Stimulated activated CD8-positive, alpha-beta memory T cell treated with anti-CD3 and anti-CD28 coated beads, Interleukin-7, amount 100 ng/mL, for 48 hours (primary cell): ENCODE results near the gene CACNB2.

Experiments used
- DNase-seq, 2 donors: peaks; one replicate each; pipeline ENCODE4 v3.0.0-alpha.2; 2020; ENCODE audit warnings: low read depth in 1 of 2; ENCODE audit errors: extremely low read depth in 1 of 2

CACNB2 gene

DNA sequence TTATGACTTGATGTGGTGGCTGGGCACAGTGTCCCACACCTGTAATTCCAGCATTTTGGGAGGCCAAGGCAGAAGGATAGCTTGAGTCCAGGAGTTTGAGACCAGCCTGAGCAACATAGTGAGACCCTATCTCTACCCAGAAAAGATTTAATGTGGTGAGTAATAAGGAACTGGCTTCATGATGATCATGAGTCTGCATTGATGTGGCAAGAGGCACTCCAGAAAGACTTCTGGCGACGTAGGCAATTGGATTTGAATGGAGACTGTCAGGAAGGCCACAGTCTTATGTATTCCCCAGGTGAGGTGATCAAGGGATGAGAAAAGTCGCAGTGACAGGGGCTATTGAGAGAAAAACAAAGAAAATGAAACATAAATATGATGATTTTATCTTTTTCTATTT, 138.0 kb downstream of the CACNB2 start:
- DNase-seq, result no peak

DNA sequence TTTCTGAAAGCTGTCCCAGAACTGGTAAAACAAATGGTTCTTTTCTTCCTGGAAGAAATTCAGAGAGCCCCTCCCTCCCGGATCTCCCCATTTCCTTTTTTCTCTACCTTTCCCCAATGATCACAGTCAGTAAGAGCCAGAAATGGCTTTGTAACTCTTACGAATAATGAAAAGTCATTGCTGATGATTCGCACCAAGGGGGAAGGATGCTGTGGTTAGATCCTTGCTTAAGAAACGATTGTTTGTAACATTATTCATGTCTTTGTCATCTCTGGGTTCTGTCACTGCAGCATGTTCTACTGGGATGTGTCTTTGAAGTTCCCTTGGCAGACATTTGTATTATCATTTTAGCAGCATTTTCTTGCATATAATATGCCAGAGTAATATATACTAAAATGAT, 138.9 kb downstream of the CACNB2 start:
- no peak for DNase-seq

DNA sequence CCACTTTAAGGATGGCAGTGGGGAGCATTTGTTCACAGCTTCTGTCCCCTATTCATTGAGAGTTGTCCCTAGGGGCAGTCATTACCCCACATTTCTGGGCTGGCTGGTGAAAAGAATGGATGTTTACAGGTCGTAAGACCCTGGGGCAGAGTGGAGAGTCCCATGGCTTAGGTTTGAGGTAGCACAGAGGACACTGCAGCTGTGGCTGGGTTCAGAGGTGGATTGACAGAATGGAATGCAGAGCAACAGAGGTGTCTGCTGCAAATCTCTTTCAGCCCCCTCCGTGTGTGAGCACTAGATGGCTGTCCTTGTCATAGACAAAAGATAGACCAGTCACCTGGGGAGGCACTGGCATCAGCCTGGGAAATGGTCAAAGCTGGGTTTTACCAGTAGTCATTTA, 141.9 kb downstream of the CACNB2 start:
- DNase-seq, result no peak

DNA sequence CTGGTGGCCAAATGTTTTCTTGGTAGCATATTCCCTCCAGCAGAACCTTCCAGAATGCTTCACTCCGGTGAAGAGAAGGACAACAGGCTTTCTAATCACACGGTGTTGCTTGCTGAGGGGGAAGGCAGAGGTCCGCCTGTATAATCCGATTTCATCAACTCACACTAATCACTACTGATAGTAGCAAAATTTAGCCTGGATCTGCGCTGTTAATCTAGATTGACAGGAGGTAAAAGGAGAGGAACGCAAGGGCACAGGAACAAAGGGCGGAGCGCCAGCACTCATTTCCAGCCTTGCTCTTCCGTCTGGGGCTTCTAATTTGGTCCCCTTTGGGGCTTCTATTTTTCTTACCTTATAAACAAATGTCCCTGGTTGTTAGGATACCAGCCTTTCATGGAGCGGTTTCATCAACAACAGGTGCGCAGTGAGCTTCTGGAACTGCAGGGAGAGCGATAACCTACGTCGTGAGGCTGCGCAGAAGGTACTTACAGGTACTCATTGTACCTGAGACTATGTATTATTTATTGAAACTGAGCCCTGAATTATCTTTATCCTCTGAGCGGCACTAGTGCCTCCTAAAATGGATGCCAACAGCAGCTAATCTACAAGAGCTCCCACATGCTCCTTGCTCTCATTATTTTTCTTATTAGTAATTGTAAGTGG, 150.6 kb downstream of the CACNB2 start:
- DNase-seq, result no peak

DNA sequence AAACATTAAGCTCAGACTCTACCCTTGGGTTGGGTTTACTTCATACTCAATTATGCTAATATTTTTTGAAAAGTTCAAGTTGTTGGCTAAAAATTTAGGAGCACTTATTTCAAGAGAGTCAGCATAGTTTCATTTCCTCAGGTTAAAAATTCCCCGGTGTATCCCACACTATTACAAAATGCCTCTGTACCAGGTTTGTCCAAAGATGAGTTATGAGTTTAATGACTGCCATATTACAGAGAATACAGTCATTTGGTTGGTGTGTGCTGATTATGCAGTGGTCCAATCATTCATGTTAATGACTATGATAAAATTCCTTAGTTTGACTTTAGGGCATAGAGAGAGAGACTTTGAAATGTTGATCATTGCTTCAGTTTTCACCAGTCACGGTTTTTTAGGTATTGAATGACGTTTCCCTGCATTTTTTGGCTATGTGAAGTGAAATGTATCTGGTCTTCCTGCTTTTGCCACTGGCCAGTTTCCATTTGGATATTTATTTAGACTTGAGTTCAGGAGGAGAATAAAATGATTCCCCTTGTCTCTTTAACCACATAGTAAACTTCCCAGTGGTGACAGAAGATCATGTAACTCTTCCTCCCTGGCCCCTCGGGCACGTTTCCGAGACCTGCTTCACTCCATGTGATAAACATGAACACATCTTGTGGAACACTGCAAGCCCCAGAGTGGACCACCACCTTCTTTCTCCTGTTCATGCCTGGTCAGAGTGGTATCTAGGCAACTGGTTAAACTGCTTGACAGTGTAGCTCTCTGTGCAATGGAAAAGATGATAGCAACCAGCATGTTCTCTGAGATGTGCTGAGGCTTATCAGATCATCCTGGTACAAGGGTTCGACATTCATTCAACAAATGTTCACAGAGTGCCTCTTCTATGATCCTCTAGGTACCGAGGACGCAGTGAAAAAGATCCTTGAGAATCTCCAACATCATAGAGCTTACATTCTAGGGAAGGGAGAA, 153.6 kb downstream of the CACNB2 start:
- no peak for DNase-seq

DNA sequence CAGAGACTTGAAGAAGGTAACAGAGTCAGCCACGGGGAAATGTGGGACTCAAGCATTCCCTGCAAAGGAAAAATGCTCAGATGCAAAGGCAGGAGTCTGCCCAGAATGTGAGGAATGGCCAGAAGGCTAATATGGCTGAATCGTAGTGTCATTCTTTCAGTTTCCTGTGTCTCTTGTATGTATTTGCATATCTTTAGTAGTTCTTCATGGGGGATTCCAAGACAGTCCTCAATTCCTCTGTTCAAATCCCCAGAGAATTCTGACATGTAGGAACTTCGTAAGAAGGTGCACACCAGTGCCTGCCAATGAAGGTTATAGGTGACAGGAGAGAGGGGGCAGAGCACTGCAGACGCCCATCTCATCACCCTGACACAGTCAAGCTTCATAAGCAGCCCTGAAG, 154.4 kb downstream of the CACNB2 start:
- no peak for DNase-seq

DNA sequence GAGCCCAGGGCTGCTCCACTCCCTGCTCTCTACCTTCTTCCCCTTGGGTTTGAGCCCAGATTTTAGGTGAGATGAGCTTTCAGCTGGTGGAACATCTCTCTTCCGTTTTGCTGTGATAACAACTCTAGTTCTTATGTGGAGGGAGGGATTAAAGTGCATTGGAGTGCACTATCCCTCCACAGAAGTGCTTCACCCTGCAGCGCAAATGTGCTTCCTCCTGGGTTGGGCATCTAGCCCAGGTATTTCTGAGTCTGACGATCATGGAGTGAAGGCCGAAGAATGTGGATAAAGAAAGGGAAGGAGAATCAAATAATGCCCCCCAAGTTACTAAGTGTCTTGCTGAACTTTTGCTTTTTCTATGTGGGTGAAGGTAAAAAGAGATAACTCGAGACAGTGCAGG, 157.4 kb downstream of the CACNB2 start:
- no peak for DNase-seq

DNA sequence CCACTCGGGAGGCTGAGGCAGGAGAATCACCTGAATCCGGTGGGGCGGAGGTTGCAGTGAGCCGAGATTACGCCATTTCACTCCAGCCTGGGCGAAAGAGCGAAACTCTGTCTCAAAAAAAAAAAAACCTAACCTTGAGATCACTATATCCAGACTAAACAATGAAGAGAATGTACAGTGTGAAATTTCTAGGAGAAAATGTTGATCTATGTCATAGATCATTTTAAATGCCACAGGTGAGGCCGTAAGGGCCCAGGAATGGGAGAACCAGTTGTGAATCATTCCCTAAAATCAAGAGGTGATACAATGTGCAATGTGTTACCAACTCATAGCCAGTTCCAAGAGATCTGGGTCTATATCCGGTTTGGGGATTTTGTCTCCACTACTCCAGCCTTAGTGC, 158.0 kb downstream of the CACNB2 start:
- DNase-seq, result no peak

DNA sequence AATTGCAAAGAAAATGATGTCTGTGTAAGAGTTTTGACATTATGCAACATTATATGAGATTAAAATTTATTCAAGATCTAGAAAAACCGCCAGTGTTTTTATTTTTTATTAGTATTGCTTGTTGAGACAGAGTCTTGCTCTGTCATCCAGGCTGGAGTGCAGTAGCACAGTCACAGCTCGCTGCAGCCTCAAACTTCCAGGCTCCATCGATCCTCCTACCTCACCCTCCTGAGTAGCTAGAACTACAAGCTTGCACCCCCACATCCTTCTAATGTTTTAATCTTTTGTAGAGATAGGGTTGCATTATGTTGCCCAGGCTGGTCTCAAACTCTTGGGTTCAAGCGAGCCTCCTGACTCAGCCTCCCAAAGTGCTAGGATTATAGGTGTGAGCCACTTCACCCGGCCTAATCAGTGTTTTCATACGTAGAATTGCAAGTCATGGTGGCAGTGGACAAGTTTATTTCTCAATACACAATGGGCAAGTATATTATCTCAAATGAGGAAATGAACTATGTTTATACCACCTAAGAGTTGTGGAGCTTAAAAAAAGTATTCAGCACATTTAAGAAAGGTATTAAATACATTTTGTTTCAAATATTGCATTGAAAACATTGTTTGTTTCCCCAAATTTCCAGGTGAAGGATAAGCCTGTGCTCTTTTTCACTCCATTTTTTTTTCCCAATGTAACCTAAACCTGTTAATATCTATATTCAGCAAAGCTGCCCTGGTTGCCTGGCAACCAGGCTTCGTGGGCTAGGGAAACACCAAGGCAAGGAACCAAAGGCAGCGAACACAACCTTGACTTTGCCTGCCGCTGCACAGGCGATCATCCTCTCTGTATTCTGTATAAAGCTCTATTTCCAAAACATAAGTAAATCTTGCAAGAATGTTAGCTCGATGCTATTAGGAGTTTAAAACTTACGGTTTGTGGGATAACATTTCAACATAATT, 163.9 kb downstream of the CACNB2 start:
- DNase-seq, result no peak

DNA sequence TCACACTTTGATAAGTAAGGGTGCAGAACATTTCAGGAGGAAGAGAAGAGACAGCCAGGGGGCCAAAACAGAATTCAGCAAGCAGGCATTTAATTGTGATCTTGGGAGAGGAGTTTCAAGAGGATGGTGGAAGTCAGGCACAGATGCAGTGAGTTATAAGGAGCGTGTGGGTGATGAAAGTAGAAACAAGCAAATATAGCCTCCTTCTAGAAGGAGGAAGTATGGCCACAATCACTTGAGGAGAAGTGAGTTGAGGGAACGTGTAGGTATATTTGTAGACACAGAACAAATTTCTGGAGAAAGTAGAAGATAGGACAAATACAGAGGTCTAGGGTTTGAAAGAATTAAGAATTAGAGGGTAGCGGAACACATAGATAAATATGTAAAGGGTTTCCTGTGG, 165.8 kb downstream of the CACNB2 start:
- no peak for DNase-seq

DNA sequence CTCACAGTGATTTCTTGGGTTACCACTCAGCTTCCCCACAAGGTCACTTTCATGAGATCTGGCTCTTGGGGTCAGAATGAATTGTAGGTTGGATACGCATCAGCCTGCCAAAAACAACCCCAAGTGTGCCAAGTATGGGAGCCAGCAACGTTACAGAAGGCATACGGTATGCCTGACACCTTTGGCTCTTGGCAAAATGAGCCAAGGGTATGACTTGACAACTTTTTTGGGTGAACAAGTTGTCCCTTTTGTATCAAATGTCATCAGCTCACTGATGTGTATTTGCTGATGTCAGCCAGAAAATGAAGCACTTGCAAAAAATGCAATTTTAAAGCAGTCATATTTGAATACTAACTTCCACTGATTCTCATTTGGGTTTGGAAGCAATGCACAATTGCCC, 168.4 kb downstream of the CACNB2 start:
- no peak for DNase-seq

DNA sequence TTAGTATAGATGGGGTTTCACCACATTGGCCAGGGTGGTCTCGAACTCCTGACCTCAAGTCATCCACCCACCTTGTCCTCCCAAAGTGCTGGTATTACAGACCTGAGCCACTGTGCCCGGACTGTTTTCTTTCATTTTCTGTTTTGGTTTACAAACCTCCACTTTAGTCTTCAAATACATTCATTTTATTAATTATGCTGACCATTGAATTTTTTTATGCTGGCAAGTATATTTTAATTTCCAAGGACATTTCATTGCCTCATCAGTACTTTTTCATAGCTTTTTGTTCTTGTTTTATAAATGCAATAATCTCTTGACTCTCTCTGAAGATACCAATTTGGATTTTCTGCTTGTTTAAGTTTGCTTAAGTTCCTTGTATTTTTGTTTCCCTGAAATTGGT, 170.5 kb downstream of the CACNB2 start:
- DNase-seq, result no peak

DNA sequence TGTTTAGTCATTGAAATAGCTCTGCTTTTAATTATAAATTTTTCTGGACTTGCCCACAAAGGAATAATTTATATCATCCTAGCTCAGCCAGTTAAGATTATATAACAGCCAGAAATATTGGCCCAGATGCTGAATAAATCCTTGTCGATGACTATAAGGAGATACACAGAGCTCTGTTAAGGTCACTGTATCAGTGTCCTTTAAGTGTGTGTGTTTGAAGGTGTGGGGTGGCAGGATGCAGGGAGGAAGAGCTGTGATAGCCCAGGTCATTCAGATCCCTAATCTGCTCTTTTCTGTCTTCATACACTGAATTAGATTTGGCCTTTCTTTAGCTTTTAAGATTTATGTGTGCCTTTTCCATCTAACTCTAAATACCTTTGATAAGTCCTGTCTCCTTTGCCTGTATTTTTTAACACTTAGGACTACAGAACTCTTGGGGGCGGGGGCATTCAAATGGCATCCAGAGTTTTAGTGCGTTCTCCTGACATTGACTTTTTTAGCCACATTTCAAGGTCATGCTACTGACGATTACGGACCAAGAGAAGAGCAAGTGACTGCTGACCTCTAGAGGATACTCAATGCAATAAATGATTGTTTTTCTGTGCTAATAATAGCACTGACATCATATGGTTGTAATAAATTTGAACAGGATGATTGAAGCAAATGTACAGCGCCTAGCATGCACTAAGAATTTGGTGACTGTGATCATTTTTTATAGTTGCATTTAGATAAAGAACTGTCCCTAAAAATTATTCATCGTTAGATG, 172.3 kb downstream of the CACNB2 start:
- no peak for DNase-seq

DNA sequence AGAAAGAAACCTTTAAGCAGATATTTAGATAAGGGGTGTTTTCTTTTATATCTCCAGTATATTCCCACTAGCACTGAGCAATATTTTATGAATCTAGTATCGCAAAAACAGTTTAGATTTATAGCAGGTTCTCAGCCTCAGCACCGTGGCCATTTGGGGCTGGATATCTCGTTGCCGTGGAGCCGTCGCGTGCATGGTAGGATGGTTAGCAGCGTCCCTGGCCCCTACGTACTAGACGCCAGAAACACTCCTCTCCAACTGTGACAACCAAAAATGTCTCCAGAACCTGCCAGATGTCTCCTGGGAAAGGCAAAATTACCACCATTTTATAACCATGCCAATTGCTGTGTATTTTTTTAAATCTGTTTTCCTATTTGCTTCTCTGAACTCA, 172.9 kb downstream of the CACNB2 start:
- DNase-seq, result no peak

DNA sequence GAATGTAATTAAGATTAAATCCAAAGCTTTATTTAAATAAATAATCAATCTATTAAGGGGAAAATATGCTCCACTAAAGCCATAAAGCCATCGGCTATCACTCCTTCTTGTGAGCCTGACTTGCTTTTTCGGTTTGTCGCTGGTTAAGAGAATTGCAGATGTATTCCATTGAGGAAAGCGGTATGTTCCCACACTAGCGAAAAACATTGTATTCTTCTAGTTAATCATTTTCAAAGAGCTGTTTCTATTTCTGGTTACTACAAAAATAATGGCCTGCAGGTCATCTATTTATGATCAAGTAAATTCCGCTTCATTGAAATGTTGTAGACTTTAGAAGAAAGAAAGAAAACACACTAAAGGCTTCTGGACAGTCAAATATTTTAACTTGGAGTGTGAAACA, 173.4 kb downstream of the CACNB2 start:
- no peak for DNase-seq

DNA sequence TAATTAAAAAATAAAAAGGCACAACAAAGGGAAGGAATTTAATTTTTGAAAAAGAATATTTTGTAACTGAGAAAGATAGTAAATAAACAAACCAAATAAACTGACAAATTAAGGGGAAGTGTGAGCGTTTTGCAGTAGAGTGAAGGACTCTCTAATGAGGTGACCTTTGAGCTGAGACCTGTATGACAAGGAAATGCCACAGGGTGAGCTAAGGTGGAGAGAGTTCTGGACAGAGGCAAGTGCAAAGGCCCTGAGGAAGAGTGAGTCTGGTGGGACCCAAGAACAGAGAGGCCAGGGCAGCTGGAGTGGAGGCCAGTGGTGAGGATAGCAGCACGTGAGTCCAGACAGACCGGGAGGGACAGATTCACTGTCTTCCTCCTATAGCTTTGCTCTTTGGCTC, 179.4 kb downstream of the CACNB2 start:
- no peak for DNase-seq

DNA sequence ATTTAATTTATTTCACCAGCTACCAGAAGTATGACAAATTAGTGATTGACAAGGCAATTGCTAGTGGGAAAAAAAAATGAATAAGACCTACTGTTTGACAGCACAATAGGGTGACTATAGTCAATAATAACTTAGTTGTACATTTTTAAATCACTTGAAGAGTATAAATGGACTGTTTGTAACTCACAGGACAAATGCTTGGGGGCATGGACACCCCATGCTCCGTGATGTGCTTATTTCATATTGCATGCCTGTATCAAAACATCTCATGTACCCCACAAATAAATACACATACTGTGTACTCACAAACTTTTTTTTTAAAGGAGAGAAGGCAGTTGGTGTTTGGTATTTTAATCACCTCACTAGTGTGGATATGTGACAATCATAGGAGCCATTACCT, 181.1 kb downstream of the CACNB2 start:
- no peak for DNase-seq

DNA sequence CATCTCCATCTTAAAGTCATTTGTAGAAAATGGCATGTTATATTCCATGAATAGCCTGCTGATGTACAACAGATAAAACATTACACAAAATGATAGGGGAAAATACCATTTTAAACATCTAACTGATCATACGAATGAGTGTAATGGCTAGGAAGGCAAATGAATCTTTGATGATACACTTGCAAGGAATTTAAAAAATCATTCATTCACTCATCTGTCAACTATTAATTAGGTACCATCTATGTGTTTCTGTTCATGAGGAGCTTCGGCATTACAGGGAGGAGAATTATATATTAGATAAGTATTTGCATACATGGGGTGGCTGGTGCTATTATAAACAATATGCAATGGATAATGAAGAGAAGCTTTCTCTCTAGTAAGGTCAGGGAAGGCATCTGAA, 183.7 kb downstream of the CACNB2 start:
- no peak for DNase-seq

DNA sequence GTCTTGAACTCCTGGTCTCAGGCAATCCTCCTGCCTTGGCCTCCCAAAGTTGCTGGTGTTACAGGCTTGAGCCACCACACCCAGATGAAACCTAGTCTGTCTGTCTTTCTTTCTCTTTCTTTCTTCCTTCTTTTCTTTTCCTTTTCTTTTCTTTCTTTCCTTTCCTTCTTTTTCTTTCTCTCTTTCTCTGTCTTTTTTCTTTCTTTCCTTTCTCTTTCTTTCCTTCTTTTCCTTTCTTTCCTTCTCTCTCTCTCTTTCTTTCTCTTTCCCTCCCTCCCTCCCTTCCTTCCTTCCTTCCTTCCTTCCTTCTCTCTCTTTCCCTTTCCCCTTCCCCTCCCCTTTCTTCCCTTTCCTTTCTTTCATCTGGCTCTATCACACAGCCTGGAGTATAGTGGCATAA, 185.2 kb downstream of the CACNB2 start:
- no peak for DNase-seq

DNA sequence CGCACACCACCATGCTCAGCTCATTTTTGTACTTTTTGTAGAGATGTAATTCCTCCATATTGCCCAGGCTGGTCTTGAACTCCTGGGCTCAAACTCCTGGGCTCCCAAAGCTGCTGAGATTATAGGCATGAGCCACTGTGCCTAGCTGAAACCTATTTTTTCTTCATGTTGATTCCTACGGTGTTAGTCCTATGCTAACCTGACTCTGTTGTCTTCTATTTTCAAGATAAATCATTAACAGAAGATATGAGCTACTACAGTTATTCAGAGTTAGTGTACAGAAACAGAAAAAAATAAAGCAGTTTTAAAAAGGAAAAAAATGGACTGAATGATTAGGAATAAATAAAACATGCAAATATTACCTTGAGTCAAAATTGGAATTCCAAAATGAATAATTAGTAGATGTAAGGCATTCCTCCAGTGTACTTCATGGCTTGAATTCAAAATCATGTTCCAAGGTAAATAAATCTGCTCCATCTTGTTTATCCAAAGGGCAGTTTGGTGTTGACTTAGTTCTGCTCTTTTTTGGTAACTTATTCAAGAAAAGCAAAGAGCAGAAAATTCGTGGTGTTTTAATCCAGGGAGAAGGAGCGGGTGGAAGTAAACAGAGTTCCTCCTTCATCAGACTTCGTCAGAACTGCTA, 185.8 kb downstream of the CACNB2 start:
- DNase-seq, result no peak
